Uterus (tissue), 4 donors: ENCODE data around the gene XYLT1. TPM values are rescaled to one million over a fixed set of nuclear protein-coding genes. Genes with fewer than 3 reads are reported as not detected.

ENCODE experiments used
- DNase-seq, 2 donors: peaks; one replicate each; pipeline ENCODE4 v3.0.0-alpha.2; 2019 to 2020
- H3K27ac ChIP-seq, 2 donors: fragments of 200-600 bp; sonication (generic); 1 replicate in 1 of 2; 2 replicates in 1 of 2; pipeline ENCODE4 v1.5.1; 2016 to 2018
- H3K27me3 ChIP-seq, 2 donors: fragments of 200-600 bp; sonication (generic); one replicate each; pipeline ENCODE4 v1.5.1; 2018 to 2019; ENCODE audit warnings: control low read depth in 1 of 2
- H3K36me3 ChIP-seq, 2 donors: fragments of 200-600 bp; sonication (generic); one replicate each; pipeline ENCODE4 v1.5.1; 2019; ENCODE audit warnings: control low read depth in 1 of 2
- H3K4me1 ChIP-seq, 2 donors: fragments of 200-600 bp; sonication (generic); one replicate each; pipeline ENCODE4 v1.5.1; 2018 to 2019; ENCODE audit warnings: control low read depth in 1 of 2
- H3K4me3 ChIP-seq, 2 donors: fragments of 200-600 bp; sonication (generic); 1 replicate in 1 of 2; 2 replicates in 1 of 2; pipeline ENCODE4 v1.5.1; 2018 to 2019; ENCODE audit warnings: mild to moderate bottlenecking in 1 of 2
- H3K9me3 ChIP-seq, 2 donors: fragments of 200-600 bp; sonication (generic); one replicate each; pipeline ENCODE4 v1.5.1; 2019; ENCODE audit warnings: control low read depth in 1 of 2
- POLR2A ChIP-seq, 2 donors: fragments of 450-650 bp; IDR thresholded peaks; one replicate each; pipeline ENCODE4 v1.6.1; 2016; ENCODE audit warnings: antibody characterized with exemption in 2 of 2, mild to moderate bottlenecking in 1 of 2, moderate library complexity in 1 of 2
- intact Hi-C: fragments of 100-400 bp; cut with DNase I; formaldehyde crosslinking; loops from one replicate; pipeline ENCODE4 v1.15.1; 2023; ENCODE audit warnings: low total_unique reads
- total RNA-seq, 4 donors: library from RNA; depleted of rRNA in 3 of 4; stranded (reverse); fragments of >200 nt in 3 of 4; gene quantifications; one replicate each; pipeline versions ENCODE4 v1.1.0 to v1.2.4, GENCODE V29; 2014 to 2023
- TF ChIP-seq, protein P1 (sequence below), 4 experiments: fragments of 200-600 bp in 2 of 4; fragments of 450-650 bp in 2 of 4; sonication (generic) in 2 of 4; IDR thresholded peaks; one replicate each; pipeline ENCODE4 v1.5.1; 2016 to 2019; ENCODE audit warnings: antibody characterized with exemption in 4 of 4, mild to moderate bottlenecking in 2 of 4, moderate library complexity in 1 of 4
- donor health status: DM: yes; HTN: yes; CAD: no.

Gene XYLT1
- total RNA-seq, 4 donors from 2014 or later = 1.5 to 42.2 (median 15.7) TPM

DNA sequence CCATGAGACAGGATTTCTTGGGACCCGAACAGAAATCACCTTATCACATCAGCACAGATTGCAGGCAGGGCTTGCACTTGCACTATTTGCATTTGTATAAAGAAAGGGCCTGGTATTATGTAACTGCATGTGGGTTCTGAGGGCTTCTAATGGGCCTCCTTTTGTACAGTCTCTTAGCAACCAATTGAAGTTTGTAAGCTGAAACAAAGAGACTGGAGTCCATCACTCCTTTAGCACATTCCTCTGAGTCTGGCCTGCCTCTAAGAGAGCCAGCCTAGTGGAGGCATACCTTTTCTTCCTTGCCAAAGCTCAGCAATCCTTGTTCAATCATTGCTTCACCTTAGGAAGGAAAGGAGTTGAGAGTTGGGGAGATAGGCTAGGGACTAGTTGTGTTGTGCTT, 387.1 kb downstream of the XYLT1 start:
- H3K36me3 ChIP-seq = no peaks in the 10 kb centered on the region
- DNase-seq = no peak
- H3K27ac ChIP-seq = no peak overlapping the region
- intact Hi-C loops = no loop called here
- no peaks in the 10 kb centered on the region for H3K27me3 ChIP-seq
- no peaks in the 10 kb centered on the region for H3K9me3 ChIP-seq
- no peak overlapping the region for H3K4me3 ChIP-seq
- TF ChIP-seq, protein P1, sequence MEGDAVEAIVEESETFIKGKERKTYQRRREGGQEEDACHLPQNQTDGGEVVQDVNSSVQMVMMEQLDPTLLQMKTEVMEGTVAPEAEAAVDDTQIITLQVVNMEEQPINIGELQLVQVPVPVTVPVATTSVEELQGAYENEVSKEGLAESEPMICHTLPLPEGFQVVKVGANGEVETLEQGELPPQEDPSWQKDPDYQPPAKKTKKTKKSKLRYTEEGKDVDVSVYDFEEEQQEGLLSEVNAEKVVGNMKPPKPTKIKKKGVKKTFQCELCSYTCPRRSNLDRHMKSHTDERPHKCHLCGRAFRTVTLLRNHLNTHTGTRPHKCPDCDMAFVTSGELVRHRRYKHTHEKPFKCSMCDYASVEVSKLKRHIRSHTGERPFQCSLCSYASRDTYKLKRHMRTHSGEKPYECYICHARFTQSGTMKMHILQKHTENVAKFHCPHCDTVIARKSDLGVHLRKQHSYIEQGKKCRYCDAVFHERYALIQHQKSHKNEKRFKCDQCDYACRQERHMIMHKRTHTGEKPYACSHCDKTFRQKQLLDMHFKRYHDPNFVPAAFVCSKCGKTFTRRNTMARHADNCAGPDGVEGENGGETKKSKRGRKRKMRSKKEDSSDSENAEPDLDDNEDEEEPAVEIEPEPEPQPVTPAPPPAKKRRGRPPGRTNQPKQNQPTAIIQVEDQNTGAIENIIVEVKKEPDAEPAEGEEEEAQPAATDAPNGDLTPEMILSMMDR (IDR thresholded peaks at IDR 0.05) = no peak
- TF ChIP-seq POLR2A (IDR thresholded peaks at IDR 0.05) = no peak
- no peaks in the 10 kb centered on the region for H3K4me1 ChIP-seq

DNA sequence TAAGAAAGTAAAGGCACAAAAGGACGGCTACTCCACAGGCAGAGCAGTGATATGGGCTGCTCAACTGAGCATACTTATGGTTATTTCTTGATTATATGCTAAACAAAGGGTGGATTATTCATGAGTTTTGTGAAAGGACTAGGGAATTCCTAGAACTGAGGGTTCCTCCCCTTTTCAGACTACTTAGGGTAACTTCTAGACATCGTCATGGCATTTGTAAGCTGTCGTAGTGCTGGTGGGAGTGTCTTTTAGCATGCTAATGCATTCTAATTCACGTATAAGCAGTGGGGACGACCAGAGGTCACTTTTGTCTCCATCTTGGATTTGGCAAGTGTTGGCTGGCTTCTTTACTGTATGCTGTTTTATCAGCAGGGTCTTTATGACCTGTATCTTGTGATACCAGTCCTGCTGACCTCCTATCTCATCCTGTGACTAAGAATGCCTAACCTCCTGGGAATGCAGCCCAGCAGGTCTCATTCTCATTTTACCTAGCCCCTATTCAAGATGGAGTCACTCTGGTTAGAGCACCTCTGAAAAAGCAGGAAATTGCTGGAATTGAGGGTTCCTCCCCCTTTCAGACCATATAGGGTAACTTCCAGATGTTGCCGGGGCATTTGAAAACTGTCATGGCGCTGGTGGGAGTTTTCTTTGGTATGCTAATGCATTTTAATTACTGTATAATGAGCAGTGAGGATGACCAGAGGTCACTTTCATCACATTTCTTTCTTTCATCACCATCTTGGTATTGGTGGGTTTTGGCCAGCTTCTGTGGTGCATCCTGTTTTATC, 388.5 kb downstream of the XYLT1 start:
- Histone ChIP-seq H3K36me3 (no peaks in the 10 kb centered on the region), H3K27ac (no peak overlapping the region), H3K4me1 (no peaks in the 10 kb centered on the region), H3K4me3 (no peak overlapping the region), H3K9me3 (no peaks in the 10 kb centered on the region), H3K27me3 (no peaks in the 10 kb centered on the region)
- TF ChIP-seq, protein P1 (IDR thresholded peaks at IDR 0.05) = no peak
- TF ChIP-seq POLR2A (IDR thresholded peaks at IDR 0.05) = no peak
- no peak for DNase-seq
- intact Hi-C loops = no loop called here

DNA sequence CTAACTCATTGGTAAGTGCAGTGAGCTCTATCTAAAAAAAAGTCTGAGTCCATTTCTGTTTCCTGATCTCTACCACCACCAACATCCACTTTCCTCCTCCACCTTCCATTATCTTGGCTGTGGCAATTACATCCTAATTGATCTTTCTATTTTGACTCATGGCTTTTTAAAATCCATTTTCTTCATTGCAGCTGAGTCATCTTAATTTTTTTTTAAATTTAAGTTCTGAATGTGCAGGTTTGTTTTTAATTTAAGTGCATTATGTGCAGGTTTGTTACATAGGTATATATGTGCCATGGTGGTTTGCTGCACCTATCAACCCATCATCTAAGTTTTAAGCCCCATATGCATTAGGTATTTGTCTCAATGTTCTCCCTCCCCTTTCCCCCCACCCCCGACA, 390.7 kb downstream of the XYLT1 start:
- Histone ChIP-seq H3K27me3 (no peaks in the 10 kb centered on the region), H3K27ac (no peak overlapping the region), H3K36me3 (no peaks in the 10 kb centered on the region), H3K4me3 (no peak overlapping the region), H3K9me3 (no peaks in the 10 kb centered on the region), H3K4me1 (no peaks in the 10 kb centered on the region)
- no peak for TF ChIP-seq POLR2A (IDR thresholded peaks at IDR 0.05)
- TF ChIP-seq, protein P1 (IDR thresholded peaks at IDR 0.05) = no peak
- intact Hi-C loops = no loop called here
- DNase-seq = no peak

DNA sequence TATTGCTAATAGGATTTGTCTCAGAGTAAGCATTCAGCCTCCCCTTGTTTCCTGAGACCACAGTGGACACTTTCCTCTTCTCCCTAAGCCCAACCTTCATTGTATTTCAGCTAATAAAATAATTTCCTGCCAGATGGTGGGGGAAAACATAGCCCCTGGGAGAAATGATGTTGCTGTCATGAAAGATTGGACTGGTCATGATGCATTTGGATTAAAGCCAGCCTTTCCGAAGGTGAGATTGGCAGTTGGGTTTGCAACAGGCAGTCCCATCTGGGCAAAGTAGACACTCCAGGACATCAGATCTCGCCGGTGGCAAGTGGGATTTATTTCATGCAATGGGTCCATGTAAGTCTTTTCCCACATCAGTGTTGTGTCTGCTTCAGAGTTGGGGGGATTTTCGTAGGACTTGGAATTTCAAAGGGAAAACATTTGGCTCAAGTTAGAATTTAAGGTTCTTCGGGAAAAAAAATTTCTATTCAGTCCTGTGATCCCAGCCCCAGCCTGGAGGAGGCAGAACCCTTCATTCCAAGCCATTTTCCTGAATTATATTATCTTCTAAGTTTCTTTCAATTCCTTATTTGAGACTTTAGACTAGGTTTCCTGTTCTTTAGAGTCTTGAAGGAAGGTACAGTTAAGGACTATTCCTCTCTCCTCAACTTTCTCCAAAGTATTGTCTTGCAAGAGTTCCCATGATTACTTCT, 391.7 kb downstream of the XYLT1 start:
- no peak for DNase-seq
- Histone ChIP-seq H3K27me3 (no peaks in the 10 kb centered on the region), H3K9me3 (no peaks in the 10 kb centered on the region), H3K4me1 (no peaks in the 10 kb centered on the region), H3K4me3 (no peak overlapping the region), H3K27ac (no peak overlapping the region), H3K36me3 (no peaks in the 10 kb centered on the region)
- intact Hi-C loops = no loop called here
- no peak for TF ChIP-seq POLR2A (IDR thresholded peaks at IDR 0.05)
- TF ChIP-seq, protein P1 (IDR thresholded peaks at IDR 0.05) = no peak

DNA sequence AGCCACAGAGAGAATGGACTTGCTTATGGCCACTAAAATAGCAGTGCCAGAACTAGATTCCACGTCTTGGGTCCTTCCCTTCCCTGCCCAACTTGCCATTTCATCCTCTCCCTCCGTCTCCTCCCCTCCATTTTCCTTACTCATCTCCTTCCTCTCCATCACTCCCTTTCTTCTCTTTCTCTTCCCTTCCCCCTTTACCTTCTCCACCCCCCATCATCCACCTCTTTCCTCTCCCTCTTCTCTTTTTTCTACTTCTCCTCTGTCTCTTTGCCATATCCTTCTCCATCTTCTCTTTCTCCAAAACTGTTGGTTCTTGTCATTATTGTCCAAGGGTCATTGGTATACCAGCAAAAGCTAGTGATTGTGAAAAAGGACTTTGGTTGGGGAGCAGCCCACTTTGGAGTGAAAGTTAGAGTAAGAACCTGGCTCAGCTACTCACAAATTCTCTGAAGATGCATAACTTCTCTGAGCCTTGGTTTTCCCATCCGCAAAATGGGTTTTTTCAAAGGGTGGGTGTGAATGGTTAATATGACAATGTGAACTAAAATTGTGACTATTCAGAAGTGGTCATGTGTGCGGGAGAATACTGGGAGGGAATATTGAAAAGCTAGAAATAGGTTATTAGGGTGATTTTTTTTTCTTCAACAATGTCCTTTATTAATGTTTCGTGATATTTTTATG, 393.8 kb downstream of the XYLT1 start:
- H3K9me3 ChIP-seq = no peaks in the 10 kb centered on the region
- no peak for DNase-seq
- TF ChIP-seq POLR2A (IDR thresholded peaks at IDR 0.05) = no peak
- TF ChIP-seq, protein P1 (IDR thresholded peaks at IDR 0.05) = no peak
- no peak overlapping the region for H3K4me3 ChIP-seq
- intact Hi-C loops = no loop called here
- no peaks in the 10 kb centered on the region for H3K36me3 ChIP-seq
- H3K27ac ChIP-seq = no peak overlapping the region
- H3K27me3 ChIP-seq = no peaks in the 10 kb centered on the region
- H3K4me1 ChIP-seq = no peaks in the 10 kb centered on the region
